Measurements from ENCODE around the gene ATP6V0A1.
A peak's percentile ranks its signal among the peaks of the same experiment; 100 is the strongest.
"Not testable (repeated sequence)": the region's sequence is repeated elsewhere in the genome, so short reads cannot be mapped to it uniquely, and the experiment has no call there.

Gene ATP6V0A1

DNA sequence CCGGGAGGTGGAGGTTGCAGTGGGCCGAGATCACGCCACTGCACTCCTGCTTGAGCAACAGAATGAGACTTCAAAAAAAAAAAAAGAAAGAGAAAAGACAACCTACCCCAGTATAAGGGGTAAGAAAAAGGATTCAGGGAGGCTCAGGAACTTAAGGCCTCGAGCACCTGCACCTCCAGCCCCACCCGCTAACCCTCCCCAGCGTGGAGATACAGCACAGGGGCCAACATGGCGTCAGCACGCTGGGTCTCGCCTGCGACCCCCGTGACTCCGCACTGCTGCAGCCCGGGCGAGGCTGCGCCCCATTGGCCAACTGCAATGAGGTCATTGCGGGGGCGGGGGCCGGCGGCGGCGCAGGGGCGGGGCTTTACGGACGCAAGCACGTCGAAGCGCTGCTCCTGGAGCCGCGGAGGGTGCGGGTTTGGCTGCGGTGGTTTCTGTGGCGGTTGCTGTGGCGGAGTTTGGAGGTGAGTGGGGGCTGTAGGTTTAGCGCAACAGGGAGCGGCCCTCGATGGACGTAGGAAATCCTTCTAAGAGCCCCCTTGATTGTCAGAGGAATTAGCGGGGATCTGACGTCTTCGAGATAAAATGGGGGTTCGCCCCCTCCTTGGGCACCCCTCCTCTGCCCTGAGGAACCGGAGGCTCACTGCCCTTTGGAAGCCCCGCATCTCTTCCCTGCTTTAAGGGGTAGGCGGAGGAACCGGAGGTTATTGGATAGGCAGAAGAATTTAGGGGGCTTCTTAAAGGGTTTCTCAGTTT lies at the start of gene ATP6V0A1:
Gene ATP6V0A1 (plus strand): TSS at position 382 of the 759 bp plus-strand sequence. CDS start 2,017 bp downstream, outside the sequence.
- H3K9ac ChIP-seq (ENCODE audit: low read length), result peak within 1 kb of the TSS; percentile 56
- 0 out of 2 replicates have a peak within 1 kb of the TSS, but pooled peaks have one; percentile 42 for H3K27ac ChIP-seq (ENCODE audit: low read depth, low read length)
- H3K27me3 ChIP-seq (ENCODE audit: control insufficient read depth, insufficient read depth, low read length), result no peaks in the 10 kb centered on the region
- peaks cover 18% of the 10 kb centered on the region for H3K4me1 ChIP-seq (ENCODE audit: control insufficient read depth, insufficient read depth, low read length)
- peak within 1 kb of the TSS; percentile 82 for H3K4me3 ChIP-seq (ENCODE audit: low read depth, low read length)
- H3K9me3 ChIP-seq (ENCODE audit: control insufficient read depth, insufficient read depth, low read depth, low read length), result no peaks in the 10 kb centered on the region
- peaks cover 12% of the 10 kb centered on the region for H3K36me3 ChIP-seq (ENCODE audit: control insufficient read depth, insufficient read depth, low read length)

DNA sequence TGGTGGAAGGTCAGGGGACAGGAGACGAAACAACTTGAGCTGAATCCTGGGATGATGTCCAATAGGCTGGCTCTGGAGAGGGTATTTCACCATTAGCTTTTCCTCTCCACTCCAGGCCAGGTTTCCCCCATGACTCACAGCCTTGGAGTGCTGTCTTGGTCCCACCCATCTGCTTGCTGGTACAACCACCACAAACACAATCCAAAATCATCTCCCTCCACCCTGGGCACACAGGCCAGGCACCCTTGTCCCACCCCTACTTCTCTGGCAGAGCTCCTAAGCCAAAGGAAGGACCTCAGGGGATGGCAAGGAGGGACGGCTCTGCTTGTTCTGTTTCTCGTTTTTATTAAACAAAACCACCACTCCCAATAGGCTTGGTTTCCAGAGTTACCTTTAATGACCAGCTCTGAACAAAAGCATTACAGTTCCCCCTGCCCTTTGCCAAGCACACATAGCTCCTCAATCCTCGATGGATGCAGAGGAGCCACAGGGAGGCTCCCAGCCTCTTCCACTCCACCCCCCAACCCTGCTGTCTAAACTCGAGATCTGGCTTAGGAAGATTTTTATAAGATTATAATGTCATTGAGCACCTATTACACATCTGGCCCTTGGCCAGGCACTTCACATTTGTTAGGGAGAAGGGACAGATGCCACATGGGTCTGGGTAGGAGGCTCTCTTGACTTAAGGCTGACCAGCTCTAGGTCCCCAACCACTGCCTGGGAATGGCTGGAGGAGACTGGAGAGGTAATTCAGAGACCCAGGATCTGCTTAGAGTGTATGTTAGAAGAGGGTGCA lies 49.0 kb upstream of the ATP6V0A1 start:
- H3K9me3 ChIP-seq (ENCODE audit: control insufficient read depth, insufficient read depth, low read depth, low read length), result no peaks in the 10 kb centered on the region
- H3K27ac ChIP-seq (ENCODE audit: low read depth, low read length), result no peak overlapping the region
- peaks cover 10% of the 10 kb centered on the region for H3K36me3 ChIP-seq (ENCODE audit: control insufficient read depth, insufficient read depth, low read length)
- no peak overlapping the region for H3K4me3 ChIP-seq (ENCODE audit: low read depth, low read length)
- H3K27me3 ChIP-seq (ENCODE audit: control insufficient read depth, insufficient read depth, low read length), result no peaks in the 10 kb centered on the region
- H3K4me1 ChIP-seq (ENCODE audit: control insufficient read depth, insufficient read depth, low read length), result peaks cover 26% of the 10 kb centered on the region
- no peak overlapping the region for H3K9ac ChIP-seq (ENCODE audit: low read length)

DNA sequence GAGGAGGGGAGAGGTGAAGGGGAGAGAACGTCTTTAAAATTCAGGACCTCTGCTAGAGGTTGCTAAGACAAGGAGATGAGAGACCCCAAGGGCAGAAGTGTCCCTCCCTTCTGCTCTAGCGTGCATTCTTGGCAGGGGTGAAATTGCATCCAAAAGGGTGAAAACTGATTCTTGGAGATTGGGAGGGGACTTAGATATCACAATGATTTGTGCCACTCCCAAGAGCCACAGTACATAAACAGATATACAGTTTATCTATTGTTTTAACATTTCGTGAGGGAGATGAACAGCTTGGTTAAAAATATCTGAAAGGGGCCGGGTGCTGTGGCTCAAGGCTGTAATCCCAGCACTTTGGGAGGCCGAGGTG lies 48.4 kb upstream of the ATP6V0A1 start:
- Histone ChIP-seq H3K9ac (ENCODE audit: low read length) (no peak overlapping the region), H3K36me3 (ENCODE audit: control insufficient read depth, insufficient read depth, low read length) (peaks cover 4% of the 10 kb centered on the region; the same call in 1 of the 2 replicates), H3K9me3 (ENCODE audit: control insufficient read depth, insufficient read depth, low read depth, low read length) (no peaks in the 10 kb centered on the region), H3K4me1 (ENCODE audit: control insufficient read depth, insufficient read depth, low read length) (peaks cover 30% of the 10 kb centered on the region), H3K27me3 (ENCODE audit: control insufficient read depth, insufficient read depth, low read length) (no peaks in the 10 kb centered on the region), H3K27ac (ENCODE audit: low read depth, low read length) (no peak overlapping the region), H3K4me3 (ENCODE audit: low read depth, low read length) (no peak overlapping the region)

DNA sequence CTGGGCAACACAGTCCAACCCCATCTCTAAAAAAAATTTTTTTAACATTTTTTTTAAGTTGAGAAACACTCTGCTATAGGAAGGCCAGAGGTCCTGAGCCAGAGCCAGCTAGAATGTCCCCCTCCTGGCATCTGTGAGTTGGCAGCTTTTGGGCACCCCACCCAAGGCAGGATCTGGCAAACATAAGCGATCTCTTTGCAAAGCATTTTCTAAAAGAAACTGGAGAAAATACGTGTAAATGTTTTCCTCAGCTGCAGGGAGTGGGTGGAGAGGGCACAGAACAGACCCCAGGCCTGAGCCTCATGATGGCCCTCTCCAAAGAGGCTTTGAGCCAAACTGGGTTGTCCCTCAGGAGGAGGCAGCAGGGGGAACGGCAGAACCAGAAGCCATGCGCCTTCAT lies 47.3 kb upstream of the ATP6V0A1 start:
- Histone ChIP-seq H3K27ac (ENCODE audit: low read depth, low read length) (no peak overlapping the region), H3K4me3 (ENCODE audit: low read depth, low read length) (no peak overlapping the region), H3K4me1 (ENCODE audit: control insufficient read depth, insufficient read depth, low read length) (peaks cover 30% of the 10 kb centered on the region), H3K9me3 (ENCODE audit: control insufficient read depth, insufficient read depth, low read depth, low read length) (no peaks in the 10 kb centered on the region), H3K9ac (ENCODE audit: low read length) (no peak overlapping the region), H3K27me3 (ENCODE audit: control insufficient read depth, insufficient read depth, low read length) (no peaks in the 10 kb centered on the region), H3K36me3 (ENCODE audit: control insufficient read depth, insufficient read depth, low read length) (0 out of 2 replicates have a peak, but pooled peaks cover 3% of the 10 kb centered on the region)

DNA sequence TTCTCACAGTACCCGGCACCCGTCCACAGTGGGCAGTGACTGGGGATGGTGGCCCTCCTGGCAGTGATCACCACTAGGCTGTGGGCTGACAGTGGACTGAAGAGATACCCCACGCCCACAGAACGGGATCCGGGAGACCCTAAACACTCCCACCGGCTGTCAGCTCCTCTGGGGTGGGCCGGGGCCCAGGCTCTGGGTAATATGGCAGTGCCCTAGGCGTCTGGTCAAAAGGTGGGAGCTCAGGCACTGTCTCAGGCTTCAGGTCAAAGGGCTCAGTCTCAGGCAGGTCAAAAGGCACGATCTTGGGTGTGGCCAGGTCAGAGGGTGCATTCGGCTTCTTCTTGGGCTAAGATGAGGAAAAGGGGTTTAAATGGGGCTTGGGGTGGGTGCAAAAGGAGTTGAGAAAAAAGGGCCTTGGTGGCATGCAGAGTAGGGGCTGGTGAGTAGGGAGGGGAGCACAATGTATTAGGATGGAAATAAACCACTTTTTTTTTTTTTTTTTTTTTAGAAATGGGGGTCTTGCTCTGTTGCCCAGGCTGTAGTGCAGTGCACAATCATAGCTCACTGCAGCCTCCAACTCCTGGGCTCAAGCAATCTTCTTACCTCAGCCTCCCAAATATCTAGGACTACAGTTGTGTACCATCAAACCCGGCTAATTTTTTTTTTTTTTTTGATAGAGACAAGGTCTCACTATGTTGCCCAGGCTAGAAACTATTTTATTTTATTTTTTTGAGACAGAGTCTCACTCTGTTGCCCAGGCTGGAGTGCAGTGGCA lies 46.6 kb upstream of the ATP6V0A1 start:
- Histone ChIP-seq H3K9me3 (ENCODE audit: control insufficient read depth, insufficient read depth, low read depth, low read length) (no peaks in the 10 kb centered on the region), H3K27me3 (ENCODE audit: control insufficient read depth, insufficient read depth, low read length) (no peaks in the 10 kb centered on the region), H3K4me1 (ENCODE audit: control insufficient read depth, insufficient read depth, low read length) (peaks cover 24% of the 10 kb centered on the region), H3K36me3 (ENCODE audit: control insufficient read depth, insufficient read depth, low read length) (0 out of 2 replicates have a peak, but pooled peaks cover 3% of the 10 kb centered on the region), H3K27ac (ENCODE audit: low read depth, low read length) (no peak overlapping the region), H3K4me3 (ENCODE audit: low read depth, low read length) (no peak overlapping the region), H3K9ac (ENCODE audit: low read length) (no peak overlapping the region)

DNA sequence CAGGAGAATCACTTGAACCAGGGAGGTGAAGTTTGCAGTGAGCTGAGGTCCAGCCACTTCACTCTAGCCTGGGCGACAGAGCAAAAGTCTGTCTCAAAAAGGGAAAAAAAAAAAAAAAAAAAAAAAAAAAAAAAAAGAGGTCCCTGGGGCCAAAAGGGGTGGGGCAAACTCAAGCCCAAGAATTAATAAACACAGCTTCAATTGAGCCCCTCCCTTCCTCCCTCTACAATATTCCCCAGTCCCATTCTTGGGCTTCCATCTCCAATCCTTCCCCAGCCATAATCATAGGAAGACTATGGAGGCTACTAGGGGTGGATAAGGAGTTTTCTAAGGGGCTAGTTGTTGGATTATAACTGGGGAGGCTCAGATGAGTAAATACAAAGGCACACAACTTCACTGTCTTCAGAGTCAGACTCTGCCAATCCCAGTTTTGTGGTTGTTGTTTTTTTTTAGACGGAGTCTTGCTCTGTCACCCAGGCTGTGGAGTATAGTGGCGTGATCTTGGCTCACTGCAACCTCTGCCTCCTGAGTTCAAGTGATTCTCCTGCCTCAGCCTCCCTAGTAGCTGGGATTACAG lies 45.1 kb upstream of the ATP6V0A1 start:
- 0 out of 2 replicates have a peak, but pooled peaks cover 3% of the 10 kb centered on the region for H3K36me3 ChIP-seq (ENCODE audit: control insufficient read depth, insufficient read depth, low read length)
- H3K9ac ChIP-seq (ENCODE audit: low read length), result no peak overlapping the region
- no peak overlapping the region for H3K4me3 ChIP-seq (ENCODE audit: low read depth, low read length)
- H3K4me1 ChIP-seq (ENCODE audit: control insufficient read depth, insufficient read depth, low read length), result peaks cover 11% of the 10 kb centered on the region; the same call in 1 of the 2 replicates
- no peaks in the 10 kb centered on the region for H3K9me3 ChIP-seq (ENCODE audit: control insufficient read depth, insufficient read depth, low read depth, low read length)
- no peaks in the 10 kb centered on the region for H3K27me3 ChIP-seq (ENCODE audit: control insufficient read depth, insufficient read depth, low read length)
- H3K27ac ChIP-seq (ENCODE audit: low read depth, low read length), result no peak overlapping the region

DNA sequence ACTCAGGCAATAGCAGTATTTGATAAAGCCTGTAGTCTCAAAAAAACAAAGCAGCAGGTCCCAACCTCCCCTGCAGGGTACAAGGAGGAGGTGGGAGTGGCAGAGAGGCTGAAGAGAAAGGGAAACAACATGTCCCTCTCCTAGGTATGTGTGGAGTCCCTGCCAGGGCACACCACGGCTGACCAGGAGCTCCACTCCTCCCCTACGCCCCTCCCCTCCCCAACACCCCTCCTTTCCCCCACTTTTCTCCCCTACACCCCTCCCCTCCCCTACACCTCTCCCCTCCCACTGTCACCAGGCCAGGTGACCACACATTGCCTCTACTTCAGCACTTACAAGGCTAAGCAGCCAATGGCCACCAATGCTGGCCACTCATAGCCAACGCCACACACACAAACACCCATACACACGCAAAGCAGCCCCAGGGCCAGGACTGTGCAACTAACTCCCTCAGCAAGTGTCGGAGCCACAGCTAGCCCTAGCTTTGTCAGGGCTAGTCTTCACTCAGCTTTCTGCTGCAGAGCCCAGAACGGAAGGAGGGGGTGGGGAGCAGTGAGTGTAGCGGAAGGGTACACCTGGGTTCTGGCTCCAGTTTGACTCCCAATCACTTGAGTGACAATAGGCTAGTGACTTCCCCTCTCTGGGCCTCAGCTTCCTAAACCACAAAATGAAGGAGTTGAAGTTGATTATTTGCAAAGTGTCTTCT lies 43.8 kb upstream of the ATP6V0A1 start:
- Histone ChIP-seq H3K9ac (ENCODE audit: low read length) (no peak overlapping the region), H3K27me3 (ENCODE audit: control insufficient read depth, insufficient read depth, low read length) (no peaks in the 10 kb centered on the region), H3K4me3 (ENCODE audit: low read depth, low read length) (no peak overlapping the region), H3K4me1 (ENCODE audit: control insufficient read depth, insufficient read depth, low read length) (peaks cover 12% of the 10 kb centered on the region; the same call in 1 of the 2 replicates), H3K27ac (ENCODE audit: low read depth, low read length) (no peak overlapping the region), H3K9me3 (ENCODE audit: control insufficient read depth, insufficient read depth, low read depth, low read length) (no peaks in the 10 kb centered on the region), H3K36me3 (ENCODE audit: control insufficient read depth, insufficient read depth, low read length) (0 out of 2 replicates have a peak, but pooled peaks cover 3% of the 10 kb centered on the region)

DNA sequence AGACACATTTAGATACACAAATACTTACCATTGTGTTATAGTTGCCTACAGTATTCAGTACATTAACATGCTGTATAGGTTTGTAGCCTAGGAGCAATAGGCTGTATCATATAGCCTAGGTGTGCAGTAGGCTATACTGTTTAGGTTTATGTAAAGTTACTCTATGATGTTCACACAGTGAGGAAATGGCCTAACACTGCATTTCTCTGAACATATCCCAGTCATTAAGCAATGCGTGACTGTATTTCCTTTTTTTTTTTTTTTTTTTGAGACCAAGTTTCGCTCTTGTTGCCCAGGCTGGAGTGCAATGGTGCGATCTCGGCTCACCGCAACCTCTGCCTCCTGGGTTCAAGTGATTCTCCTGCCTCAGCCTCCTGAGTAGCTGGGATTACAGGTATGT lies 40.7 kb upstream of the ATP6V0A1 start:
- not testable (repeated sequence) for H3K27ac ChIP-seq (ENCODE audit: low read depth, low read length); H3K9me3 ChIP-seq (ENCODE audit: control insufficient read depth, insufficient read depth, low read depth, low read length); H3K9ac ChIP-seq (ENCODE audit: low read length); H3K36me3 ChIP-seq (ENCODE audit: control insufficient read depth, insufficient read depth, low read length); H3K4me3 ChIP-seq (ENCODE audit: low read depth, low read length)
- H3K4me1 ChIP-seq (ENCODE audit: control insufficient read depth, insufficient read depth, low read length), result peaks cover 27% of the 10 kb centered on the region
- peaks cover 28% of the 10 kb centered on the region for H3K27me3 ChIP-seq (ENCODE audit: control insufficient read depth, insufficient read depth, low read length)

DNA sequence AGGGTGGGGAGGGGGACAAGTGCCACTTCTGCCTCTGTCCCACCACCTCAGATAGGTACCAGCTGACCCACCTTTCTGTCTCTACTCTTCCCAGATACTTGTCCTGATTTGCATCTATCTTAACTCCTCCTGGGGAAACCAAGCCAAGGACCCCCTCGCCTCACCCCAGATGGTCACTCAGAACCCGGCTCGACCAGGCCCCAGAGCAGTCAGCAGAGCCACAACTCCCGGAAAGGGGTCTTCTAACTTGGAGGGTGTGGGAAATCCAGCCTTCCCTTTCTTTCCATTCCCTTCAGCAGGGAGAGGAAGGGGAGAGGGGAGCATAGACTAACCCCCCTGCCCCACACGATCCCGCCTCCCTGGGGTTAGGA lies 37.6 kb upstream of the ATP6V0A1 start:
- Histone ChIP-seq H3K9me3 (ENCODE audit: control insufficient read depth, insufficient read depth, low read depth, low read length) (no peaks in the 10 kb centered on the region), H3K27ac (ENCODE audit: low read depth, low read length) (no peak overlapping the region), H3K36me3 (ENCODE audit: control insufficient read depth, insufficient read depth, low read length) (no peaks in the 10 kb centered on the region), H3K4me3 (ENCODE audit: low read depth, low read length) (peak overlapping the region; percentile 94), H3K27me3 (ENCODE audit: control insufficient read depth, insufficient read depth, low read length) (peaks cover 35% of the 10 kb centered on the region), H3K9ac (ENCODE audit: low read length) (peak overlapping the region; percentile 77), H3K4me1 (ENCODE audit: control insufficient read depth, insufficient read depth, low read length) (peaks cover 25% of the 10 kb centered on the region)
